ENCODE data around the gene LIM2.

GRCh38 chr19:51421229-51422052, 33.7 kb upstream of the LIM2 start:
- TF ChIP-seq, protein P1, sequence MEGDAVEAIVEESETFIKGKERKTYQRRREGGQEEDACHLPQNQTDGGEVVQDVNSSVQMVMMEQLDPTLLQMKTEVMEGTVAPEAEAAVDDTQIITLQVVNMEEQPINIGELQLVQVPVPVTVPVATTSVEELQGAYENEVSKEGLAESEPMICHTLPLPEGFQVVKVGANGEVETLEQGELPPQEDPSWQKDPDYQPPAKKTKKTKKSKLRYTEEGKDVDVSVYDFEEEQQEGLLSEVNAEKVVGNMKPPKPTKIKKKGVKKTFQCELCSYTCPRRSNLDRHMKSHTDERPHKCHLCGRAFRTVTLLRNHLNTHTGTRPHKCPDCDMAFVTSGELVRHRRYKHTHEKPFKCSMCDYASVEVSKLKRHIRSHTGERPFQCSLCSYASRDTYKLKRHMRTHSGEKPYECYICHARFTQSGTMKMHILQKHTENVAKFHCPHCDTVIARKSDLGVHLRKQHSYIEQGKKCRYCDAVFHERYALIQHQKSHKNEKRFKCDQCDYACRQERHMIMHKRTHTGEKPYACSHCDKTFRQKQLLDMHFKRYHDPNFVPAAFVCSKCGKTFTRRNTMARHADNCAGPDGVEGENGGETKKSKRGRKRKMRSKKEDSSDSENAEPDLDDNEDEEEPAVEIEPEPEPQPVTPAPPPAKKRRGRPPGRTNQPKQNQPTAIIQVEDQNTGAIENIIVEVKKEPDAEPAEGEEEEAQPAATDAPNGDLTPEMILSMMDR (conservative IDR thresholded peaks at IDR 0.05; ENCODE audit: low read length) = no peak
- TF ChIP-seq EZH2phosphoT487 (IDR thresholded peaks at IDR 0.05; ENCODE audit: borderline replicate concordance, low read depth, low read length) = no peak
